Measurements from ENCODE around the gene ALPL.

DNA sequence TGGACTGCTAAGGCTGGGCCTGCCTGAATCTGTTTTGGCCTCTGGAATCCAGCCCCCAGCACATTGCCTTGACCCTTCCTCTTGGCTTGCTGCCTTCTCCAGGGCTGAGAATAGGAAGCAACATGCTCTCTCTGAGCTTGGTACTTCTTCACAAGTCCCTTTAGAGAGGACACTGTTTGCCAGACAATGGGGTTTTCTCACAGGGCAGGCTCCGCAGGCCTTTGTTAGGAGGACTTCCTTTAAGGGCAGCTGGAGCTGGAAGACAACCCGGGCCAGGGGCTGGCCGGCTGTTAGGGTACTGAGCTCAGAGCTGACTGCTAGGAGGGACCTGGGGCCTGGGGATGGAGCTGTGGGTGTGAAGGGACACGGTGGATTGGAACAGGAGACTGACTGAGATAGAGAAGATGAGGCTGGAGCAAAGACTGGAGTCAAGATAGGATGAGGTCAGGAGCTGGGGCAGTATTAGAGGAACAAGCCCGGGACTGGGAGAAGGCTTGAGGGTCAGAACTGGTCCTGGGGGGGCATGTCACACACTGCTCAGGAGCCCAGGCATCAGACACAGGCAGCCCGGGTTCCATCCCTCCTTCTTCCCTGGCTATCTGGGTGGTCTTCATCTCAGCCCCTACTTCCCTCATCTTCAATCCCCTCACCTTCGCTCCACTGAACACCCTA is 5.4 kb upstream of the ALPL start:
- TF ChIP-seq, protein P1, sequence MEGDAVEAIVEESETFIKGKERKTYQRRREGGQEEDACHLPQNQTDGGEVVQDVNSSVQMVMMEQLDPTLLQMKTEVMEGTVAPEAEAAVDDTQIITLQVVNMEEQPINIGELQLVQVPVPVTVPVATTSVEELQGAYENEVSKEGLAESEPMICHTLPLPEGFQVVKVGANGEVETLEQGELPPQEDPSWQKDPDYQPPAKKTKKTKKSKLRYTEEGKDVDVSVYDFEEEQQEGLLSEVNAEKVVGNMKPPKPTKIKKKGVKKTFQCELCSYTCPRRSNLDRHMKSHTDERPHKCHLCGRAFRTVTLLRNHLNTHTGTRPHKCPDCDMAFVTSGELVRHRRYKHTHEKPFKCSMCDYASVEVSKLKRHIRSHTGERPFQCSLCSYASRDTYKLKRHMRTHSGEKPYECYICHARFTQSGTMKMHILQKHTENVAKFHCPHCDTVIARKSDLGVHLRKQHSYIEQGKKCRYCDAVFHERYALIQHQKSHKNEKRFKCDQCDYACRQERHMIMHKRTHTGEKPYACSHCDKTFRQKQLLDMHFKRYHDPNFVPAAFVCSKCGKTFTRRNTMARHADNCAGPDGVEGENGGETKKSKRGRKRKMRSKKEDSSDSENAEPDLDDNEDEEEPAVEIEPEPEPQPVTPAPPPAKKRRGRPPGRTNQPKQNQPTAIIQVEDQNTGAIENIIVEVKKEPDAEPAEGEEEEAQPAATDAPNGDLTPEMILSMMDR (IDR thresholded peaks at IDR 0.05): no peak
- no peak for TF ChIP-seq EP300 (IDR thresholded peaks at IDR 0.05; ENCODE audit: low read depth)
- TF ChIP-seq POLR2AphosphoS5 (IDR thresholded peaks at IDR 0.05): no peak
- TF ChIP-seq POLR2A (IDR thresholded peaks at IDR 0.05): no peak
